ENCODE data around the gene DYSF.

DYSF gene

GRCh38 chr2:71683666-71684065 lies 230.3 kb downstream of the DYSF start:
- in situ Hi-C loops (cut with HindIII; ENCODE audit: low pct_ligation_motif_present, low pct_unique_long_range_greater_than_20kb, low sequenced_read_pairs): no loop called here

GRCh38 chr2:71684226-71685072 lies 231.1 kb downstream of the DYSF start:
- in situ Hi-C loops (cut with HindIII; ENCODE audit: low pct_ligation_motif_present, low pct_unique_long_range_greater_than_20kb, low sequenced_read_pairs): no loop called here

More at GRCh38 chr2:71683666-71684065, 230.3 kb downstream of the DYSF start:
- DNase-seq: no peak

GRCh38 chr2:71685073-71685848 lies 231.9 kb downstream of the DYSF start:
- in situ Hi-C loops (cut with HindIII; ENCODE audit: low pct_ligation_motif_present, low pct_unique_long_range_greater_than_20kb, low sequenced_read_pairs): no loop called here
- DNase-seq: no peak

More at GRCh38 chr2:71684226-71685072, 231.1 kb downstream of the DYSF start:
- no peak for DNase-seq

GRCh38 chr2:71685941-71686611 lies 232.7 kb downstream of the DYSF start:
- DNase-seq: no peak
- in situ Hi-C loops (cut with HindIII; ENCODE audit: low pct_ligation_motif_present, low pct_unique_long_range_greater_than_20kb, low sequenced_read_pairs): no loop called here

- in situ Hi-C loops (cut with HindIII; ENCODE audit: low pct_ligation_motif_present, low pct_unique_long_range_greater_than_20kb, low sequenced_read_pairs): no loop called here
- DNase-seq: no peak
These were observed 233.4 kb downstream of the DYSF start for GRCh38 chr2:71686781-71687180.

GRCh38 chr2:71687412-71687811 lies 234.1 kb downstream of the DYSF start:
- in situ Hi-C loops (cut with HindIII; ENCODE audit: low pct_ligation_motif_present, low pct_unique_long_range_greater_than_20kb, low sequenced_read_pairs): no loop called here
- DNase-seq: no peak

- no peak for DNase-seq
- in situ Hi-C loops (cut with HindIII; ENCODE audit: low pct_ligation_motif_present, low pct_unique_long_range_greater_than_20kb, low sequenced_read_pairs): no loop called here
These were observed 235.2 kb downstream of the DYSF start for GRCh38 chr2:71688530-71688929.

- in situ Hi-C loops (cut with HindIII; ENCODE audit: low pct_ligation_motif_present, low pct_unique_long_range_greater_than_20kb, low sequenced_read_pairs): no loop called here
- DNase-seq: no peak
These were observed 236.0 kb downstream of the DYSF start for GRCh38 chr2:71689393-71689792.

GRCh38 chr2:71689968-71690834 lies 236.8 kb downstream of the DYSF start:
- in situ Hi-C loops (cut with HindIII; ENCODE audit: low pct_ligation_motif_present, low pct_unique_long_range_greater_than_20kb, low sequenced_read_pairs): no loop called here
- DNase-seq: no peak

GRCh38 chr2:71690876-71691475 lies 237.6 kb downstream of the DYSF start:
- DNase-seq: no peak
- in situ Hi-C loops (cut with HindIII; ENCODE audit: low pct_ligation_motif_present, low pct_unique_long_range_greater_than_20kb, low sequenced_read_pairs): no loop called here

GRCh38 chr2:71691747-71692441 lies 238.5 kb downstream of the DYSF start:
- in situ Hi-C loops (cut with HindIII; ENCODE audit: low pct_ligation_motif_present, low pct_unique_long_range_greater_than_20kb, low sequenced_read_pairs): no loop called here
- DNase-seq: no peak

- DNase-seq: no peak
- in situ Hi-C loops (cut with HindIII; ENCODE audit: low pct_ligation_motif_present, low pct_unique_long_range_greater_than_20kb, low sequenced_read_pairs): no loop called here
These were observed 239.4 kb downstream of the DYSF start for GRCh38 chr2:71692621-71693277.

GRCh38 chr2:71693286-71694270 lies 240.2 kb downstream of the DYSF start:
- in situ Hi-C loops (cut with HindIII; ENCODE audit: low pct_ligation_motif_present, low pct_unique_long_range_greater_than_20kb, low sequenced_read_pairs): no loop called here

GRCh38 chr2:71694501-71695234 lies 241.3 kb downstream of the DYSF start:
- DNase-seq: no peak
- in situ Hi-C loops (cut with HindIII; ENCODE audit: low pct_ligation_motif_present, low pct_unique_long_range_greater_than_20kb, low sequenced_read_pairs): no loop called here

More at GRCh38 chr2:71693286-71694270, 240.2 kb downstream of the DYSF start:
- no peak for DNase-seq
